Neural cell (in vitro differentiated cells): ENCODE measurements around the gene MAD2L1BP.

ENCODE experiments used
- EP300 ChIP-seq: fragments of 450-650 bp; conservative IDR thresholded peaks from 2 replicates; pipeline ENCODE4 v1.6.1; 2014; ENCODE audit warnings: antibody characterized with exemption, mild to moderate bottlenecking, moderate library complexity; ENCODE audit not compliant: poor library complexity, severe bottlenecking
- EZH2 ChIP-seq: fragments of 200-600, 300-800 bp; shearing (Covaris generic), sonication (generic); IDR thresholded peaks from 2 replicates; pipeline ENCODE4 v1.6.1; 2014; ENCODE audit warnings: antibody characterized with exemption, low read length, borderline replicate concordance, mild to moderate bottlenecking; ENCODE audit not compliant: insufficient read depth, poor library complexity, severe bottlenecking
- TF ChIP-seq, protein P1 (sequence below): fragments of 450-650 bp; IDR thresholded peaks from 2 replicates; pipeline ENCODE4 v1.5.1; 2014; ENCODE audit warnings: antibody characterized with exemption, mild to moderate bottlenecking, moderate library complexity; ENCODE audit not compliant: poor library complexity, severe bottlenecking

DNA sequence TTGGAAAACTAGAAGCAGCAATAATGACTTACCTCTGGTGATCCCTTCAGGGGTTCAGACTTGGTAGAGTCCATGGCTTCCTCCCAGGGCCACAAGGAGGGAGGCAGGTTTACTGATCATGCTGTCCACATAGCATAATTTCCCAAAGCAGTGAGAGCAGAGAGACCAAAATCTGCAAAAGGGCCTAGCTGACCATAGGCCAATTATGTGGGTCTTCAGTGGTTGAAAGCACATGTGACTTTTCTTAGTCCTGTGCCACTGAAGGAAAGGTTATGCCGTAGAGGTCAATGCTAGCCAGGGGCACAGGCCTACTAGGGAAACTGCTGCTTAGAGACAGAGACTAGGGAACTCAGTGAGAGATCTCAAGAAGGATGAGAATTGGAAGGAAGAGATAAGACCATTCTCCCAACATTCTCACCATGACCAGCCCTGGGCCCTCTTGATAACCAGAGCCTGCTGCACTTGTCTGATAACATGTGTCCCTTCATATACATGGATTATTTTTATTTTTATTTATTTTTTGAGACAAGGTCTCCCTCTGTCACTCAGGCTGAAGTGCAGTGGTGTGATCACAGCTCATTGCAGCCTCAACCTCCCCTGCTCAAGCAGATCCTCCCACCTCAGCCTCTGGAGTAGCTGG lies 4.5 kb upstream of the MAD2L1BP start:
- TF ChIP-seq, protein P1, sequence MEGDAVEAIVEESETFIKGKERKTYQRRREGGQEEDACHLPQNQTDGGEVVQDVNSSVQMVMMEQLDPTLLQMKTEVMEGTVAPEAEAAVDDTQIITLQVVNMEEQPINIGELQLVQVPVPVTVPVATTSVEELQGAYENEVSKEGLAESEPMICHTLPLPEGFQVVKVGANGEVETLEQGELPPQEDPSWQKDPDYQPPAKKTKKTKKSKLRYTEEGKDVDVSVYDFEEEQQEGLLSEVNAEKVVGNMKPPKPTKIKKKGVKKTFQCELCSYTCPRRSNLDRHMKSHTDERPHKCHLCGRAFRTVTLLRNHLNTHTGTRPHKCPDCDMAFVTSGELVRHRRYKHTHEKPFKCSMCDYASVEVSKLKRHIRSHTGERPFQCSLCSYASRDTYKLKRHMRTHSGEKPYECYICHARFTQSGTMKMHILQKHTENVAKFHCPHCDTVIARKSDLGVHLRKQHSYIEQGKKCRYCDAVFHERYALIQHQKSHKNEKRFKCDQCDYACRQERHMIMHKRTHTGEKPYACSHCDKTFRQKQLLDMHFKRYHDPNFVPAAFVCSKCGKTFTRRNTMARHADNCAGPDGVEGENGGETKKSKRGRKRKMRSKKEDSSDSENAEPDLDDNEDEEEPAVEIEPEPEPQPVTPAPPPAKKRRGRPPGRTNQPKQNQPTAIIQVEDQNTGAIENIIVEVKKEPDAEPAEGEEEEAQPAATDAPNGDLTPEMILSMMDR: no peak
- TF ChIP-seq EZH2 (no peak), EP300 (no peak)
